HCT116 (cell line): ENCODE measurements around the gene IFI27L2.

Experiments
- ATF3 ChIP-seq: IDR thresholded peaks from 2 replicates; pipeline ENCODE4 v1.6.1; 2012
- EZH2 ChIP-seq: fragments of 200-600 bp; sonication (generic); IDR thresholded peaks from 2 replicates; pipeline ENCODE4 v1.6.1; 2017; ENCODE audit warnings: antibody characterized with exemption, mixed run types
- EZH2phosphoT487 ChIP-seq: fragments of 200-600 bp; IDR thresholded peaks from 2 replicates; pipeline ENCODE4 v1.6.1; 2018; ENCODE audit warnings: antibody characterized with exemption, borderline replicate concordance
- JUND ChIP-seq: IDR thresholded peaks from 2 replicates; pipeline ENCODE4 v1.6.1; 2012
- POLR2A ChIP-seq: IDR thresholded peaks from 2 replicates; pipeline ENCODE4 v1.7.0; 2011; ENCODE audit warnings: borderline replicate concordance; ENCODE audit not compliant: insufficient read depth, insufficient read length; ENCODE audit errors: extremely low read depth
- POLR2AphosphoS5 ChIP-seq: IDR thresholded peaks from 2 replicates; pipeline ENCODE4 v1.6.1; 2011; ENCODE audit warnings: mild to moderate bottlenecking, low read depth, low read length, moderate library complexity
- TCF7L2 ChIP-seq: IDR thresholded peaks from 2 replicates; pipeline ENCODE4 v1.7.0; 2011; ENCODE audit warnings: borderline replicate concordance, inconsistent platforms; ENCODE audit not compliant: insufficient read depth, insufficient read length; ENCODE audit errors: extremely low read depth
- YY1 ChIP-seq: IDR thresholded peaks from 2 replicates; pipeline ENCODE4 v1.6.1; 2011; ENCODE audit warnings: low read length, low read depth, moderate library complexity, mild to moderate bottlenecking; ENCODE audit not compliant: insufficient replicate concordance; ENCODE audit errors: extremely low read depth
- TF ChIP-seq, protein P1 (sequence below), 3 experiments: fragments of 200-600 bp in 1 of 3; sonication (generic) in 1 of 3; IDR thresholded peaks in 2 of 3; conservative IDR thresholded peaks in 1 of 3; 2 replicates each; pipeline ENCODE4 v1.5.1; 2012 to 2017; ENCODE audit warnings: low read depth in 2 of 3, low read length in 2 of 3, antibody characterized with exemption in 1 of 3, borderline replicate concordance in 1 of 3, control low read depth in 1 of 3, mild to moderate bottlenecking in 1 of 3, mixed read lengths in 1 of 3, mixed run types in 1 of 3, moderate library complexity in 1 of 3; ENCODE audit not compliant: insufficient read depth in 1 of 3
- TF ChIP-seq, protein P2 (sequence below): IDR thresholded peaks from 2 replicates; pipeline ENCODE4 v1.6.1; 2012
- TF ChIP-seq, protein P3 (sequence below): IDR thresholded peaks from 2 replicates; pipeline ENCODE4 v1.6.1; 2011; ENCODE audit warnings: mild to moderate bottlenecking, low read length, moderate library complexity; ENCODE audit not compliant: insufficient replicate concordance; ENCODE audit errors: extremely low read depth
- TF ChIP-seq, protein P4 (sequence below): IDR thresholded peaks from 2 replicates; pipeline ENCODE4 v1.6.1; 2012; ENCODE audit warnings: low read depth

DNA sequence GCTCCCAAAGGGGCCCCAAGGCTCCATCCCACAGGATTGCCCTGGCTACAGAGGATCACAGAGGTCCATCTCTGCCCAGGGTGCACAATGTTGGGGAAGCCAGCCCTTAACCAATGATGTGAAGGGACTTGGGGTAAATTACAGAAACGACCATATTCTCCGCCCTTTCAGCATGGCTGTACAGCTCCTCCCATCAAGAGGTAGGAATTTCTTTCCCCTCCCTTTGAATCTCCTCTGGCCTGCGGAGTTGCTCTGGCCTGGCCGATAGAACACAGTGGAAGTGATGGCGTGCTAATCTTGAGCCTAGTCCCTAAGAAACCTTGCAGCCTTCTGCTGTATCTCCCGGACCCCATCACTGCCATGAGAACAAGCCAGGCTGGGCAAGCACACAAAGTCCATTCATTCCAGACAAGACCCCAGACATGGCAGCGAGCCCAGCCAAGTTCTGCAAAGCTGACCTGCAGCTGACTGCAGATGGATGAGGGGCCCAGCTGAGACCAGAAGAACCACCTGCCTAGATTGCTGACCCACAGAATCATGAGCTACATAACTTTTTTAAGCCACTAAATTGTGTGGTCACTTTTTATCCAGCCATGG is 25.8 kb downstream of the IFI27L2 start:
- TF ChIP-seq, protein P1, sequence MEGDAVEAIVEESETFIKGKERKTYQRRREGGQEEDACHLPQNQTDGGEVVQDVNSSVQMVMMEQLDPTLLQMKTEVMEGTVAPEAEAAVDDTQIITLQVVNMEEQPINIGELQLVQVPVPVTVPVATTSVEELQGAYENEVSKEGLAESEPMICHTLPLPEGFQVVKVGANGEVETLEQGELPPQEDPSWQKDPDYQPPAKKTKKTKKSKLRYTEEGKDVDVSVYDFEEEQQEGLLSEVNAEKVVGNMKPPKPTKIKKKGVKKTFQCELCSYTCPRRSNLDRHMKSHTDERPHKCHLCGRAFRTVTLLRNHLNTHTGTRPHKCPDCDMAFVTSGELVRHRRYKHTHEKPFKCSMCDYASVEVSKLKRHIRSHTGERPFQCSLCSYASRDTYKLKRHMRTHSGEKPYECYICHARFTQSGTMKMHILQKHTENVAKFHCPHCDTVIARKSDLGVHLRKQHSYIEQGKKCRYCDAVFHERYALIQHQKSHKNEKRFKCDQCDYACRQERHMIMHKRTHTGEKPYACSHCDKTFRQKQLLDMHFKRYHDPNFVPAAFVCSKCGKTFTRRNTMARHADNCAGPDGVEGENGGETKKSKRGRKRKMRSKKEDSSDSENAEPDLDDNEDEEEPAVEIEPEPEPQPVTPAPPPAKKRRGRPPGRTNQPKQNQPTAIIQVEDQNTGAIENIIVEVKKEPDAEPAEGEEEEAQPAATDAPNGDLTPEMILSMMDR (IDR thresholded peaks at IDR 0.05 in 2 of 3, conservative IDR thresholded peaks at IDR 0.05 in 1 of 3; ENCODE audit: borderline replicate concordance in 1 of 3, insufficient read depth in 1 of 3, low read depth in 2 of 3, low read length in 2 of 3) = no peak
- no peak for TF ChIP-seq JUND
- no peak for TF ChIP-seq EZH2phosphoT487
- TF ChIP-seq, protein P2, sequence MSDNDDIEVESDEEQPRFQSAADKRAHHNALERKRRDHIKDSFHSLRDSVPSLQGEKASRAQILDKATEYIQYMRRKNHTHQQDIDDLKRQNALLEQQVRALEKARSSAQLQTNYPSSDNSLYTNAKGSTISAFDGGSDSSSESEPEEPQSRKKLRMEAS = no peak
- TF ChIP-seq ATF3 = no peak
- TF ChIP-seq POLR2A = no peak
- no peak for TF ChIP-seq EZH2
- TF ChIP-seq, protein P3, sequence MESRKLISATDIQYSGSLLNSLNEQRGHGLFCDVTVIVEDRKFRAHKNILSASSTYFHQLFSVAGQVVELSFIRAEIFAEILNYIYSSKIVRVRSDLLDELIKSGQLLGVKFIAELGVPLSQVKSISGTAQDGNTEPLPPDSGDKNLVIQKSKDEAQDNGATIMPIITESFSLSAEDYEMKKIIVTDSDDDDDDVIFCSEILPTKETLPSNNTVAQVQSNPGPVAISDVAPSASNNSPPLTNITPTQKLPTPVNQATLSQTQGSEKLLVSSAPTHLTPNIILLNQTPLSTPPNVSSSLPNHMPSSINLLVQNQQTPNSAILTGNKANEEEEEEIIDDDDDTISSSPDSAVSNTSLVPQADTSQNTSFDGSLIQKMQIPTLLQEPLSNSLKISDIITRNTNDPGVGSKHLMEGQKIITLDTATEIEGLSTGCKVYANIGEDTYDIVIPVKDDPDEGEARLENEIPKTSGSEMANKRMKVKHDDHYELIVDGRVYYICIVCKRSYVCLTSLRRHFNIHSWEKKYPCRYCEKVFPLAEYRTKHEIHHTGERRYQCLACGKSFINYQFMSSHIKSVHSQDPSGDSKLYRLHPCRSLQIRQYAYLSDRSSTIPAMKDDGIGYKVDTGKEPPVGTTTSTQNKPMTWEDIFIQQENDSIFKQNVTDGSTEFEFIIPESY = no peak
- TF ChIP-seq POLR2AphosphoS5 = no peak
- TF ChIP-seq YY1 = no peak
- no peak for TF ChIP-seq TCF7L2
- TF ChIP-seq, protein P4, sequence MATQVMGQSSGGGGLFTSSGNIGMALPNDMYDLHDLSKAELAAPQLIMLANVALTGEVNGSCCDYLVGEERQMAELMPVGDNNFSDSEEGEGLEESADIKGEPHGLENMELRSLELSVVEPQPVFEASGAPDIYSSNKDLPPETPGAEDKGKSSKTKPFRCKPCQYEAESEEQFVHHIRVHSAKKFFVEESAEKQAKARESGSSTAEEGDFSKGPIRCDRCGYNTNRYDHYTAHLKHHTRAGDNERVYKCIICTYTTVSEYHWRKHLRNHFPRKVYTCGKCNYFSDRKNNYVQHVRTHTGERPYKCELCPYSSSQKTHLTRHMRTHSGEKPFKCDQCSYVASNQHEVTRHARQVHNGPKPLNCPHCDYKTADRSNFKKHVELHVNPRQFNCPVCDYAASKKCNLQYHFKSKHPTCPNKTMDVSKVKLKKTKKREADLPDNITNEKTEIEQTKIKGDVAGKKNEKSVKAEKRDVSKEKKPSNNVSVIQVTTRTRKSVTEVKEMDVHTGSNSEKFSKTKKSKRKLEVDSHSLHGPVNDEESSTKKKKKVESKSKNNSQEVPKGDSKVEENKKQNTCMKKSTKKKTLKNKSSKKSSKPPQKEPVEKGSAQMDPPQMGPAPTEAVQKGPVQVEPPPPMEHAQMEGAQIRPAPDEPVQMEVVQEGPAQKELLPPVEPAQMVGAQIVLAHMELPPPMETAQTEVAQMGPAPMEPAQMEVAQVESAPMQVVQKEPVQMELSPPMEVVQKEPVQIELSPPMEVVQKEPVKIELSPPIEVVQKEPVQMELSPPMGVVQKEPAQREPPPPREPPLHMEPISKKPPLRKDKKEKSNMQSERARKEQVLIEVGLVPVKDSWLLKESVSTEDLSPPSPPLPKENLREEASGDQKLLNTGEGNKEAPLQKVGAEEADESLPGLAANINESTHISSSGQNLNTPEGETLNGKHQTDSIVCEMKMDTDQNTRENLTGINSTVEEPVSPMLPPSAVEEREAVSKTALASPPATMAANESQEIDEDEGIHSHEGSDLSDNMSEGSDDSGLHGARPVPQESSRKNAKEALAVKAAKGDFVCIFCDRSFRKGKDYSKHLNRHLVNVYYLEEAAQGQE = no peak
